NK-92 treated with Interleukin-12 subunit alpha and Interleukin-12 subunit beta, amount 100 ng/mL, for 24 hours (cell line): Measurements from ENCODE around the gene CACNA1G.

Experiments used
- DNase-seq: peaks from one replicate; lab custom pipeline; 2025; lab: John Stamatoyannopoulos, UW

Gene CACNA1G

DNA sequence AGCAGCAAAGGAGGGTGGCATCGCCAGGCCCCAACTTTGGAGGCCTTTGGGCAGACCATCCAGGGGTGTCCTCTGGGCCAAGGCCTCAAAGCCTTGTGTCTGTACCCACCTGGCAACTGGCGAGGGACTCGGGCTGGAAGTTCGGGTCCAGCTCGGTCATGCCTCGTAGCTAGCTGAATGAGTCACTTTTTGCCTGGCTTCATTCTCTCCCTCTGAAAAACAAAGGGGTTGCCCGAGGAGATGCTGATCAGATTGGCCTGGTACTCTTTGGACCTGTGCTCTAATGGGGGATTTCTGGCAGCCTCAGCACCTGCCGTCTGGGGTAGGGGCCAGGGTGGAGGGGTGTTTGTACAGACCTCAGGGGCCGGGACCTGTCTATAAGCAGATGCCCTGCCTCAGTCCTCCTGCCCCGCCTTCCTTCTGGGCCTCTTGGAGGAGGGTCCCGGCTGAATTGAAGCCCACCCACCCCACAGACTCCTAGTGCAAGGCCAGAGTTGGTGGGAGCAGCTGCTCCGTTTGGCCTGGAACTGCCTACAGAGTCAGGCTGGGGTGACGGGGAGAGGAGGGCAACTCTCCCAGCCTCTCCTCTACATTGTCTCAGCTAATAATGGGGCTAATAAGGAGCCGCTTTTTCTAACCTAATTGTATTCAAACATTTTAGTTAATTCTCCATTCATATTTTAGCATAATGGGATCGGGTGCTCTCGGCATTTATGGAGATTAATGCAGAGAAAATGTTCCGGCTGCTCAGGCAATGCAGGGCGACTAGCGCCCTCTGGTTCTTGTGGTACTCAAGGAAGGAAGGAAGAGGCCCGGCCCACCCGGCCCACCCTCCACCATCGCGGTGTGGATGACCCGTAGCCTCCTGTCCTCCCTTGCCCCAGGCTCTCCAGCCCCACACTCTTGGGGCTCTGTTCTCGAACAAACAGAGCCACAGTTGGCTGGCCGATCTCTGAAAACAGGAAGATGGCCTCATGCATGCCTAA is 52.8 kb downstream of the CACNA1G start:
- no peak for DNase-seq

DNA sequence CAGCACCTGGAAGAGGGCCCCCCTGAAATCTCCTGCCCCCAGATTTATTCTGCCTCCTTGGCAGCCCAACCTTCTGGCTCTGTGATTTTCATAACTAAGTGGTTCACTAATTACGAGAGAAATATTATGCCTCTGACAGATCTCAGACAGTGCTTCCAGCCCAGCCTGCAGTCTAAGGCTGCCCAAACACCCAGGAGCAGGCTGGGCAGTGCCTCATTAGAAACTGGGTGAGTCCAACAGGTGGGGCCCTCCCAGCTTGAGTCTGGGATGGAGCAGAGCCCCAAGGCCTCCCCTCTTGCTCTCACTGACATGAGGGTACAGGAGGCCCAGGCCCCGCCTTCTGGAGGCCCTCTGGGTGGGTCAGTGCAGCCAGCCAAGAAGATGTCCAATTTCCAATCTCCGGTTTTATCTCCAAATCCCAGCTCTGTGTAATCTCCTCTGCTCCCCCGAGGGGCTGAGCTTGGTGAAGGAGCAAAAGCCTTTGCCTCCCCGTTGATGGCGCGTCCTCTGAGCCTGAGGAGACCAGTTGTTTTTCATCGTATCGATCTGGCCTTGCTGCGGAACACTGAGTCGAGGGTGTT is 54.0 kb downstream of the CACNA1G start:
- DNase-seq = no peak

DNA sequence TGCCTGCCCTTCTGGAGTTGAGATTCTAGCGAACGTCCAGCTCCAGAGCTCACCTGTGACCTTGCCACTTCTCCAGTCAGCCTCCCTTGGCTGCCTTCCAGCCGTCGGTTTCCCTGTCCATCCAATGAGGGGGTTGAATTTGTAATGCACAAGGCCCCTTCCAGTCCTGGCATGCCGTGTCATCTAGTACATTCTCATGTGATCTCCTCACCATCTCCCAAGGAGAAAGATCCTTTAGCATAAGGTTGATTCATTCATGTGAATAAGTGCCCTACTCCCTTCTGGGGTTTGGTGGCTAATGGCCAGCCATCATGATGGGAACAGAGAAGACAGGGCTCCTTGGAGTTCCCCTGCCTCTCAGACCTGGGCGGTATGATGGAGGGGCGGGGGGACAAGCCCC is 55.3 kb downstream of the CACNA1G start:
- no peak for DNase-seq

DNA sequence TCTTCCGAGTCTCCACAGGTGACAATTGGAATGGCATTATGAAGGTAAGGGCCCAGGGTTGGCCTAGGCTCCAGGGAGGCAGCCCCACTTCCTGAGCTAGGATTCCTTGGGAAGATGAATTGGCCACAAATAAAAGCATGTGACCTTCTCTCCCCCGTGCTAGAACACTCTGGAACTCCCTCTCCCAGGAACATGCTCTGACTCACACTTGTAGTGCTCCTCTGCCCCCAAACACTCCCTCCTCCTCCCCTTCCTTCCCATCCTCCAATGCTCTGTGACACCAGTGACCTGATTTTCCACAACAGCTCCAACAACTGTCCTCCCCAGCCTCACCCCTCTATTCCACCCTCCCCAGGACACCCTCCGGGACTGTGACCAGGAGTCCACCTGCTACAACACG is 57.8 kb downstream of the CACNA1G start:
- DNase-seq = no peak

DNA sequence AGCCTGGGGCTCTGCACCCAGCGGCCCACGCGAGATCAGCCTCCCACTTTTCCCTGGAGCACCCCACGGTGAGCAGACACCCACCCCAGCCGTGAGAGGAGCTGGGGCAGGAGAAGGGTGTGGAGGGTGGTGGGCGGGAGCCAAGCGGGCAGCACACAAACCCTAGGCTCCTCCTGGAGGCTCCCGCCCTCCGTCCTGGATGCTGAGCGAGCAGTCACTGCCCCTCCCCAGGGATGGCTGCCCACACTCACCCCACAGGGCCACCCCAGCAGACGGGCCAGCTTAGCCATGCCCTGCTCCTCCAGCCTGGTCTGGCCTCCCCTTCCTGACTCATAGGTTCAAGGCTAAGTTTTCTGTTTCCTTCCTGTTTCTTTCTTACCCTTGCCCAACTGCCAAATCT is 58.4 kb downstream of the CACNA1G start:
- DNase-seq = no peak

DNA sequence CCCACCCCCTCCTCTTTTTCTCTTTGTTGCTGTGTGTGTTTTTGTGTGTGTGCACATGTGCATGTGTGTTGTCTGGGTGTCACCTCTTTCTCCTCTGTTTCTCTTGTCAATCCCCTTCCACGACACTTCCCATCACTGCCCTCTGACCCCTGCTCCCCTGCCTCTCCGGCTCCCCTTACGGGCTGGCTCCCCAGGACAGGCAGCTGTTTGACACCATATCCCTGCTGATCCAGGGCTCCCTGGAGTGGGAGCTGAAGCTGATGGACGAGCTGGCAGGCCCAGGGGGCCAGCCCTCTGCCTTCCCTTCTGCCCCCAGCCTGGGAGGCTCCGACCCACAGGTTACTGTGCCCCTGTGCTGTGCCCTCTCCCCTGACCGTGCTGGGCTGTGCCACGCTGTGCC is 59.0 kb downstream of the CACNA1G start:
- no peak for DNase-seq

DNA sequence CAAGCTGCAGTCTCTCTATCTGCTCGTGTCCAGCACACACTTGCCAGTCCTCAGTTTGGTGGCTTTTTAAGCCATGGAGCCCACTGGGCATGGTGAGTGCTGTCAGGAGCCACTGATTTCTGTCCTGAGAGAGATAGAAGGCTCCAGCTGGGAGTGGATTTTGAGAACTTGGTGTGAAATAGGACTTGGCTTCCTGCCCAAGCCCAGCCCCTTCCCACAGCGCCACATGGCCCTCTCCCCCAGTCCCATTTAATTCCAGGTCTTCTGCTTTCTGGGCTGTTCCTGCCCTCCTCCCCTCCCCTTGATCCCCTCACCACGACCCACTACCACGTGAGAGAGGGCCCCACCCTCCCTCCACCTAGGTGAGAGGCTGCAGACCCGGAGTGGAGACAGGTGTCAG is 59.7 kb downstream of the CACNA1G start:
- no peak for DNase-seq

DNA sequence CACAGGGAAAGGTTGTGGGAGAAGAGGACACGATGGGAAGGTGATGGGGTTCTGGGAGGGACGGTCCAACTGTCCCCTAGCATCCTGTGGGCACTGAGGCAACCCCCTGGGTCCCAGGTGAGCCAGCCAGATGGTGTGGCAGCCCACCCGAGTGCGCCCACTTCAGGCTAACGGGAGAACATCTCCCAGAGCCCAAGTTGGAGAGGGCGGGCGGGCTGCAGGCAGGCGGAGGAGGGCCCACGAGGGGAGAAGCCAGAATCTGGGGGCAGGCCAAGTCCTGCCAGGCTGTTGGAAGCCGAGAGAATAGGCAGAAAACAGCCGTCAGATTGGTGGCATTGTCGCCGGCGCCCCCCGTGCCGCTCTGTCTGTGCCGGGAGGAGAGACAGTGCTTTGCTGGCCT is 60.3 kb downstream of the CACNA1G start:
- DNase-seq = no peak

DNA sequence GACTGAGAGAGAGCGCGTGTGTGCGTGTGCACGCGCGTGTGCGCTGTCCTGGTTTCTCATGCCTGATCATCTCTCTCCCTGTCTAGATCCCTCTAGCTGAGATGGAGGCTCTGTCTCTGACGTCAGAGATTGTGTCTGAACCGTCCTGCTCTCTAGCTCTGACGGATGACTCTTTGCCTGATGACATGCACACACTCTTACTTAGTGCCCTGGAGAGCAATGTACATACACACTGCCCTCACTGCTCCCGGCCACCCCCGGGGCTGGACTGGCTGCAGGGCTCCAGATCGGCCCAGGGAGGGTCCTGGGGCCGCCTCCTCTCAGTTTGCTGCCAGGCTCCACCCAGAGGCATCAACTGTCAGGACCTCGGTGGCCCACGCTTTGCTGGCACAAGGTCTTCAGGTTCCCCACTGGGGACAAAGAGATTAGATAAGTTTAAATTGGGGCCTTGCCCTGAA is 61.1 kb downstream of the CACNA1G start:
- no peak for DNase-seq

DNA sequence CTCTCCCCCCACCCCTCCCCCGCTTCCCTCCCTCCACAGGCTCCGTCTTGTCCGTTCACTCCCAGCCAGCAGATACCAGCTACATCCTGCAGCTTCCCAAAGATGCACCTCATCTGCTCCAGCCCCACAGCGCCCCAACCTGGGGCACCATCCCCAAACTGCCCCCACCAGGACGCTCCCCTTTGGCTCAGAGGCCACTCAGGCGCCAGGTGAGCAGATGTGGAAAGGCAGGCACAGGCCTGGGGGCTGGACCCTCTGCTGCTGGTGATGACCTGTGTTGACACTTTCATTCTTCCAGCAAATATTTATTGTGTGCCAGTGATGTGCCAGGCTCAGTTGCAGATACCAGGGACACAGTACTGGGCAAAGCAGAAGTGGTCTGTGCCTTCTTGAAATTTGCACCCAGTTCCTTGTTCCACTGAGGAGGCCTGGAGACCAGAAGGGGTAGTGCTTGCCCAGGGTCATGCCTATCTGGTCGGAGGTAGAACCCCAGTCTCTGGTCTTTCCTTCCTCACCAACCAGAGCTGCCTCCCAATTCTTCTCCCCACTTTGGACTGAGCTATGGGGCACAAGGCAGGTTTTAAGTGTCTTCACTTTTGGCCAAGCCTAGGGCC is 63.9 kb downstream of the CACNA1G start:
- DNase-seq = no peak

DNA sequence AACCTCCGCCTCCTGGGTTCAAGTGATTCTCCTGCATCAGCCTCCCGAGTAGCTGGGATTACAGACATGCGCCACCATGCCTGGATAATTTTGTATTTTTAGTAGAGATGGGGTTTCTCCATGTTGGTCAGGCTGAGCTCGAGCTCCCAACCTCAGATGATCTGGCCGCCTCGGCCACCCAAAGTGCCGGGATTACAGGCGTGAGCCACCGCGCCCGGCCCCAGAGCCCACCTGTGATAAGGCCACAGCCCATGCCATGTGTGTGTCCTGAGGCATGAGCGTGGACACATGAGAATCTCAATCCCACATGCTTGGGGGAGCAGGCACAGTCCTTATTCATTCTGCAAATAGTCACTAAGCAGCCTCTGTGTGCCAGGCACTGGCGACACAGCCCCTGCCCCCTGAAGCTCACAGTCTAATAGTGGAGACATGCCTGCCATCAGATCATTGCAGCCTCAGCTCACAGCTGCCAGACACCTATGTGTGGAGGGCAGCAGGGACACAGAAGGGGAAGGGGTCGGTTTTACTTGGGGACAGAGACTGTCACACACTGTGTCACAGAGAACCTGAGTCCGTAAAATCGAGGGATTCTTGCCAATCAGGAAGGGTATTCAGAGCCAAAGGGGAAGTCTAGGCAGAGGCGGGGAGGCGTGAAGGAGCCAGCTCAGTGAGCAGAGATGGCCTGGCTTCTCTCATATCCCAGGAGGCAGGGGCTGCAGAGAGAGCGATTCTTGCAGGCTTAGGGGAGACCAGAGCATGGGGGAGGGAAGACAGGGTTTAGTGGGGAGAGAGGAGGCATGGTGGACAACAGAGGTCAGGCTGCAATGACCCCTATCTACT is 64.7 kb downstream of the CACNA1G start:
- no peak for DNase-seq

DNA sequence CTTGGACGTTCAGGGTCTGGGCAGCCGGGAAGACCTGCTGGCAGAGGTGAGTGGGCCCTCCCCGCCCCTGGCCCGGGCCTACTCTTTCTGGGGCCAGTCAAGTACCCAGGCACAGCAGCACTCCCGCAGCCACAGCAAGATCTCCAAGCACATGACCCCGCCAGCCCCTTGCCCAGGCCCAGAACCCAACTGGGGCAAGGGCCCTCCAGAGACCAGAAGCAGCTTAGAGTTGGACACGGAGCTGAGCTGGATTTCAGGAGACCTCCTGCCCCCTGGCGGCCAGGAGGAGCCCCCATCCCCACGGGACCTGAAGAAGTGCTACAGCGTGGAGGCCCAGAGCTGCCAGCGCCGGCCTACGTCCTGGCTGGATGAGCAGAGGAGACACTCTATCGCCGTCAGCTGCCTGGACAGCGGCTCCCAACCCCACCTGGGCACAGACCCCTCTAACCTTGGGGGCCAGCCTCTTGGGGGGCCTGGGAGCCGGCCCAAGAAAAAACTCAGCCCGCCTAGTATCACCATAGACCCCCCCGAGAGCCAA is 65.6 kb downstream of the CACNA1G start:
- peak; percentile 46 for DNase-seq

DNA sequence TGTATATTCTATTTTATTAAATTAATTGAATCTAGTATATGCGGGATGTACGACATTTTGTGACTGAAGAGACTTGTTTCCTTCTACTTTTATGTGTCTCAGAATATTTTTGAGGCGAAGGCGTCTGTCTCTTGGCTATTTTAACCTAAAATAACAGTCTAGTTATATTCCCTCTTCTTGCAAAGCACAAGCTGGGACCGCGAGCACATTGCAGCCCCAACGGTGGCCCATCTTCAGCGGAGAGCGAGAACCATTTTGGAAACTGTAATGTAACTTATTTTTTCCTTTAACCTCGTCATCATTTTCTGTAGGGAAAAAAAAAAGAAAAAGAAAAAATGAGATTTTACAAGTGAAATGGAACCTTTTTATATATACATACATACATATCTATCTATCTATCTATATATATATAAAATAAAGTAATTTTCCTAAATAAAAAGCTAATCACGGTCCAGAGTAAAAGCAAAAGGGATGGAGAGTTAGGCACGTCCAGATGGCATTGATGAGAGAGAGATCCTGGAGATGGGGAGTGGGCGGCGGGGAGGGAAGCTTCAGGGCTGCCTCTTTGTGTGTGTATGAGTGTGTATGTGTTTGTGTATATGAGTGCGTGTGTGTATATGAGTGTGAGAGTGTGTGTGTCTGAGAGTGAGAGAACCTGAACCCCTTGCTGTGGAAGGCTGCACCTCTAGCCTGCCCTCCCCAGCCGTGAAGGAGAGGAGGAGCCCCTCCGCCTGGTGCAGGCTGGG is 66.7 kb downstream of the CACNA1G start:
- no peak for DNase-seq

DNA sequence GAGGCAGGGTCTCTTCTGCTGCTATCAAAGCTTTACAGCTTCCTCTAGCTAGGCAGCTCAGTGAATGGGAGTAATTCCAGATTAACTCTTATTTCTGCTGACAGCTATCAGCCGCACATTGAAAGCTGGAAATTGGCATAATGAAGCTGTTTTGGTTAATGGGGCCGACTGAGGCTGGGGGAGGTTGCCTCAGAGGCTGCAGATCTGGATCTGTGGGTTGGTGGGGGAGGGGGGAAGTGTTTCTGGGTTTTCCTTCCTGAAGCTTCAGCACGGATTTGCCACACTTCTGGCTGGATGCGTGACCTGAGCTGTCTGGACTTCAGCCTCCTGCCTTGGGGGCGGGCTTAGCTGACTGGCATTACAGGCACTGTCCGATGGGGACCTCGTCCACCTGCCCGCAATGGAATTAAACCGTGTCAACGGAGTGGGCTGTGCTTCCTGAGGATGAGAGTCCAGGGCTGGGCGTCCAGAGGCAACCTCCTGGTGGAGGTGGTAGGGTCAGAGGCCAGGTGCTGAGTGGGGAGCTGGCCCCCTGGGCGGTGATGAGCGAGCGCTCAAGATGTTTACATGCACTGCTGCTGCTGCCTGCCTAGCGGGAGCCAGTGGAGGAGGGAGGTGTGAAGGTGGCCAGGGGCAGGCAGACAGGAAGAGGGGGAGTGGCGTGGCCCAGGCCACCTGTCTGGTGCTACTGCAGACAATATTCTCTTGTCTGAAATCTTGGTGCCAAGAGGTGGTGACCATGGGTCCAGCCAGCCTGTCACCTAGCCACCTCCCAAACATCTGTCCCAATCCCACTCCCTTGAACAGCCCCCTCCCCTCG is 67.5 kb downstream of the CACNA1G start:
- DNase-seq = peak; percentile 40

DNA sequence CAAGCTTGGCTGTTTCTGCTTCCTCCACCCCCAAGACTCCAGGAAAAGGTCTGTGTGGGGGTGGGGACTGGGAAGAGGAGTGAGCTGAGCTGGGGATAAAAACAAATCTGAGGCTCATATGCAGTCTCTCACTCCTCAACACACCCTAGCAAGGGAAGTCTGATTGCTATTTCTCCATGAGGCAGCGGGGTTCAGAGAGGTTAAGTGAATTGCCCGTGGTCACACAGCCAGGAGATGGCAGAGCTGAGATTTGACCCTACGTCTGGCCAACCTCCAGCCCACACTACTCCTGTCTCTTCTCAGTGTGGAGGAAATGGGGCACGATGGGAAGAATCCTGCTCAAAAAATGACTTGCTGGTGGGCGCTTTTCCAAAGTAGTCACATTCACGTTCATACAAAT is 69.4 kb downstream of the CACNA1G start:
- DNase-seq = no peak

DNA sequence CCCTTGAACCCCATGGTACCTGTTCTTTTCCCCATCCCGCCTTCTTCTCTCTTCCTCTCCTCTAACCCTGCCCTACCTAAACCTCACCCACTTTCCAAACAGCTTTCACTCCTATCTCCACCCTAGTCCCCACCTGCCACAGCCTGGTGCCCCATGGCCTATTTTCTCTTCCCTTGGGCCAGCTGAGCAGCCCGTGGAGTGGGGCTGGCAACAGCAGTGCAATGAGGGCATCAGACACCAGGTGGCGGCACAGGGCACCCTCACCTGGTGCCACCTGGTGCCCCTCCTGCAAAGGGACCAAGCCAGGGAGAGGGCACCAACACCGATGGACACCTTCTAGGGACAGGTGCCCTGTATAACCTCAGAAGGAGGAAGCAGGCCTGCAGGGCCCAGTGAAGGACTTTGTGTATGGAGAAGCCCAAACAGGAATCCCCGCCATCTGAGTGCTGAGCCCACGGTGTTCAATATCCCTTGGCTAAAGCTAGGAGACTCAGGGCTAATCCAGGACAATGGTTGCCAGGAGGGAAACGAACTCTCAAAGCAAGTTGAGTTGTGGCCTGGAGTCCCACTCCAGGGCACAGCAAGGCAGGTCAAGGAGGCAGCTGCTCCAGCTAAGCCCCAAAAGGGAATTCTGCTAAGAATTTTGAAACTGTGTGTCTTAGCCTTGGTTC is 70.1 kb downstream of the CACNA1G start:
- no peak for DNase-seq

DNA sequence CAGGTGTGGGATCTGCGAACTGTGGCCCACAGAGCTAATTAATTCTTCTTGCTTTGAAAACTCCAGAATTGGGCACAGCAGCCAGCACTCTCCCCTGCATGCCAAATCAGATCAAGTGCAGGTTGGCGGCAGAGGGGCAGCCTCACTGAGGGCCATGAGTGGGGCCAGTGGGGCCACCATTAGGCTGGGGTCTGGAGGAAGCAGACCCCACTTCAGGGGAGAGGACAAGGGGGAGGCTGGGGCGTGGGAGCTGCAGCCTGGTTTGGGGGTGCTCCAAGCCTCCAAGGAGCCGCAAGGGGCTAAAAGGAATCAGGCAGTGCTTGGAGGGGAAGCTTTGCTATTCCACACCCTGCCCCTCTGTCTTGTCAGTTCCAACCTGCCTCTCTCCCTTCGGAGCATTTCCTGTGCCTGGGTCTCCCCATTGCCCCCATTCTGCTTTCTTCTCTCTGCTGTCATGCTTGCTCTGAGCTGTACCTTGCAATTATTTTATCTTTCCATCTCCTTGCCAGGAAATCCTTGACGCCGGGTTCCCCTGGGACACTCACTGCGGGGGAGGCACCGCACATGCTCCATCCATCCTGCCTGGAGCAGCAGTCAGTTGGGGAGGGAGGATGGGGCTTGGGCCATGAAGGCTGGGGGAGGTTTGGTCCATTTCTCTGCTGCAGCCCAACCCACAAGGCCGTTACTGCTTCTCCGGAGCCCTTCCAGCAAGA is 70.8 kb downstream of the CACNA1G start:
- DNase-seq = no peak

DNA sequence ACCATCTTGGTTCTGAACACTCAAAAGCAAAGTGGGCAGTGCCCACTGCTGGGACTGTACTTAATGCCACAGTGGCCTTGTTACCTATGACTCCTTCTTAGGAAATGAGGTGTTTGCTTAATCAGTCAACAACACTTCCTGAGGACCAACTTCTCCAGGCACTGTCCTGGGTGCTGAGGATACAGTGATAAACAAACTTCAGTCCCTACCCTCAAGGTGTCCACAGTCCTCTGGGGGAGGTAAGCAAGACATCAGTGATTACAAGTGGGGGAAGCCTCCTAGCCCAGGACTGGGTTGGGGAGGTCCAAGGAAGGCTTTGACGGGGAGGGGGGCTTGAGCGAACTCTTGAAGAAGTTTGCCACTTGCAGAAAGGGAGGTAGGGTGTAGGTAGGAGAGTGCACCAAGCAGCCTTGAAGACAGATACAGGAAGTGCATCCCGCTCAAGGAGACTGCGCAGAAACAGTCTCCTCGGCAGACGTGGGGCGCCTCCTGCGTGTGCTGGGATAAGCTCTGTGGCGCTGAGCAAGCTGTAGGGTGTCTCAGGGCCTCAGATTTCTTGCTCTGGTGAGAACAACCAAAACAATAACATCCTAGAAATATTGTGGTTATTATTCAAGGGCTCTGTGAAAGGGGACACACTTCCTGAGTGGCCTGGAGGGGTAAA is 71.5 kb downstream of the CACNA1G start:
- DNase-seq = no peak
